Suppressor macrophage treated with lipopolysaccharide for 1 hour (primary cell): ENCODE measurements around the gene HELZ2.
"Not testable (repeated sequence)": the region's sequence is repeated elsewhere in the genome, so short reads cannot be mapped to it uniquely, and the experiment has no call there.

ENCODE experiments used
- DNase-seq, 3 donors: peaks; one replicate each; pipeline ENCODE4 v3.0.0-alpha.2; 2020 to 2022

The HELZ2 gene

GRCh38 chr20:63574156-63574828 lies at the start of gene HELZ2:
Gene HELZ2, minus strand, starts transcription at chr20:63574239. Its CDS starts 1,854 bp downstream, at chr20:63572385.
- DNase-seq: peak; percentile 86 to 94 (median 93)

GRCh38 chr20:63622732-63623131 lies 48.7 kb upstream of the HELZ2 start:
- DNase-seq: no peak

- DNase-seq: no peak
Measured at GRCh38 chr20:63622096-63622495, 48.1 kb upstream of the HELZ2 start.

- DNase-seq: no peak
Measured at GRCh38 chr20:63620991-63621390, 47.0 kb upstream of the HELZ2 start.

GRCh38 chr20:63619505-63619904 lies 45.5 kb upstream of the HELZ2 start:
- DNase-seq: no peak

- DNase-seq: no peak
Measured at GRCh38 chr20:63619086-63619485, 45.0 kb upstream of the HELZ2 start.

GRCh38 chr20:63618291-63618980 lies 44.4 kb upstream of the HELZ2 start:
- no peak for DNase-seq

- no peak for DNase-seq
Measured at GRCh38 chr20:63617876-63618265, 43.8 kb upstream of the HELZ2 start.

GRCh38 chr20:63617092-63617875 lies 43.2 kb upstream of the HELZ2 start:
- DNase-seq: no peak

GRCh38 chr20:63613863-63614594 lies 40.0 kb upstream of the HELZ2 start:
- not testable (repeated sequence) for DNase-seq

GRCh38 chr20:63612276-63612931 lies 38.4 kb upstream of the HELZ2 start:
- DNase-seq: peak; percentile 92 to 94 (median 93)

GRCh38 chr20:63611646-63612045 lies 37.6 kb upstream of the HELZ2 start:
- no peak for DNase-seq

GRCh38 chr20:63610581-63611435 lies 36.8 kb upstream of the HELZ2 start:
- no peak for DNase-seq

- peak; percentile 34 to 60 (median 44) for DNase-seq
Measured at GRCh38 chr20:63606686-63607085, 32.6 kb upstream of the HELZ2 start.

GRCh38 chr20:63602321-63602720 lies 28.3 kb upstream of the HELZ2 start:
- DNase-seq: no peak

GRCh38 chr20:63601679-63602078 lies 27.6 kb upstream of the HELZ2 start:
- not testable (repeated sequence) for DNase-seq

GRCh38 chr20:63599396-63600050 lies 25.5 kb upstream of the HELZ2 start:
- no peak for DNase-seq

- no peak for DNase-seq
Measured at GRCh38 chr20:63598479-63599395, 24.7 kb upstream of the HELZ2 start.

- DNase-seq: no peak
Measured at GRCh38 chr20:63597651-63598478, 23.8 kb upstream of the HELZ2 start.
